ENCODE measurements around the gene ARF3. TPM values are rescaled to one million over a fixed set of nuclear protein-coding genes. Genes with fewer than 3 reads are reported as not detected.
A peak's percentile ranks its signal among the peaks of the same experiment; 100 is the strongest.

ARF3 gene
- total and polyA plus RNA-seq, 9 of the 15 experiments (the other 6 are each of a cell fraction or from before 2014, with no cell fraction given): 5.9 to 170 (median 64.4) TPM

DNA sequence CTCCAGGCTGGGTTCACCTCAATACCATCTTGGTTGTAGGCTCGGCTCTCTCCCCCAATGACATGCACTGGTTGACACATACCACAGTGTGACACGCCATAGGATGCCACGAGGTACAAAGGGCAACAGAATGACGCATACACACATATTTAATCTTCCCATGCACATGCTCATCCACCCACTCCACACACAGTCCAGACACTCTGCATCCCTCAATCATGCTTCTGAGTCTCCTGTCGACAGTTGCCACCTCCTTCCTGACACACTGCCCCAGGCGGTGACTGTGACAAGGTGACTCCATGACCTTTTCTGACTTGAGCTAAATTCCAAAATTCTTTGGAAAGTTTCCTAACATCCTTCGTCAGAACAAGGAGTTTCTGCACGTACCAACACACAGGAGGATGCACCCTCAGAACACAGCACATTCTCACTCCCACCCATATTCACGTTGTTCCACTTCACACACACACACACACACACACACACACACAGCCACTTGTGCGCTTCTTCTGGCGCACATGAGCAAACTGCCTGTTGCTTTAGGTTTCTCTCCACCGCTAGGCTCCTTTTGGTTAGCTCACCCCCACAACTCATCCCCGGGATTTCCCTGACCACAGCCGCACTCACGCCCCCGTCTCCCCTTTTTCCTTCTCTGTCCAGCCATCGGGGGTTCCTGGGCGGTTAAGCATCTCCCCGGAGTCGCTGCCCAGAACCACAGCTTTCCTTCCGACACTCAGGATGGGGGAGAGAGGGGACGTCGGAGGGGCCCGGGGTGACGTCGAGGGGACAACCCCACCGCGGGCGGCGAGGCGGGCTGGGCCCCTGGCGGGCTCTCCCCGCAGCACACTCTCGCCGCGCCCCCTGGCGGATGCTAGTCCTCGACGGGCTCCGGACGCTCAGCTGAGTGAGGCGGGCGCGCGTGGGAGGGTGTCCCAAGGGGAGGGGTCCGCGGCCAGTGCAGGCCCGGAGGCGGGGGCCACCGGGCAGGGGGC is 20.3 kb upstream of the ARF3 start (continued):
- TF ChIP-seq, protein P1, sequence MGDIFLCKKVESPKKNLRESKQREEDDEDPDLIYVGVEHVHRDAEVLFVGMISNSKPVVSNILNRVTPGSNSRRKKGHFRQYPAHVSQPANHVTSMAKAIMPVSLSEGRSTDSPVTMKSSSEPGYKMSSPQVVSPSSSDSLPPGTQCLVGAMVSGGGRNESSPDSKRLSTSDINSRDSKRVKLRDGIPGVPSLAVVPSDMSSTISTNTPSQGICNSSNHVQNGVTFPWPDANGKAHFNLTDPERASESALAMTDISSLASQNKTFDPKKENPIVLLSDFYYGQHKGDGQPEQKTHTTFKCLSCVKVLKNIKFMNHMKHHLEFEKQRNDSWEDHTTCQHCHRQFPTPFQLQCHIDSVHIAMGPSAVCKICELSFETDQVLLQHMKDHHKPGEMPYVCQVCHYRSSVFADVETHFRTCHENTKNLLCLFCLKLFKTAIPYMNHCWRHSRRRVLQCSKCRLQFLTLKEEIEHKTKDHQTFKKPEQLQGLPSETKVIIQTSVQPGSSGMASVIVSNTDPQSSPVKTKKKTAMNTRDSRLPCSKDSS (IDR thresholded peaks at IDR 0.05; ENCODE audit: low read depth, partially characterized antibody): no peak
- TF ChIP-seq EHMT2 (IDR thresholded peaks at IDR 0.05) (no peak), TCFL5 (CRISPR knock-in tag; conservative IDR thresholded peaks at IDR 0.05) (no peak), ETV6 (IDR thresholded peaks at IDR 0.05; ENCODE audit: borderline replicate concordance in 1 of 2, low read depth in 2 of 2, low read length in 1 of 2) (no peak), ETV6 (CRISPR knock-in tag; IDR thresholded peaks at IDR 0.05; ENCODE audit: borderline replicate concordance) (no peak), SMAD4 (CRISPR knock-in tag; conservative IDR thresholded peaks at IDR 0.05) (no peak), PHB (CRISPR knock-in tag; IDR thresholded peaks at IDR 0.05) (no peak), ILF3 (IDR thresholded peaks at IDR 0.05; ENCODE audit: borderline replicate concordance) (no peak), ZSCAN29 (IDR thresholded peaks at IDR 0.05) (no peak), DPF2 (IDR thresholded peaks at IDR 0.05) (0 out of 2 replicates have a peak, but pooled peaks have one; percentile 18), NEUROD1 (IDR thresholded peaks at IDR 0.05; ENCODE audit: borderline replicate concordance, low read depth, low read length, partially characterized antibody) (no peak), MCM3 (IDR thresholded peaks at IDR 0.05) (no peak)
- TF ChIP-seq, protein P2, sequence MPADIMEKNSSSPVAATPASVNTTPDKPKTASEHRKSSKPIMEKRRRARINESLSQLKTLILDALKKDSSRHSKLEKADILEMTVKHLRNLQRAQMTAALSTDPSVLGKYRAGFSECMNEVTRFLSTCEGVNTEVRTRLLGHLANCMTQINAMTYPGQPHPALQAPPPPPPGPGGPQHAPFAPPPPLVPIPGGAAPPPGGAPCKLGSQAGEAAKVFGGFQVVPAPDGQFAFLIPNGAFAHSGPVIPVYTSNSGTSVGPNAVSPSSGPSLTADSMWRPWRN (IDR thresholded peaks at IDR 0.05; ENCODE audit: low read depth): no peak
- TF ChIP-seq, protein P3, sequence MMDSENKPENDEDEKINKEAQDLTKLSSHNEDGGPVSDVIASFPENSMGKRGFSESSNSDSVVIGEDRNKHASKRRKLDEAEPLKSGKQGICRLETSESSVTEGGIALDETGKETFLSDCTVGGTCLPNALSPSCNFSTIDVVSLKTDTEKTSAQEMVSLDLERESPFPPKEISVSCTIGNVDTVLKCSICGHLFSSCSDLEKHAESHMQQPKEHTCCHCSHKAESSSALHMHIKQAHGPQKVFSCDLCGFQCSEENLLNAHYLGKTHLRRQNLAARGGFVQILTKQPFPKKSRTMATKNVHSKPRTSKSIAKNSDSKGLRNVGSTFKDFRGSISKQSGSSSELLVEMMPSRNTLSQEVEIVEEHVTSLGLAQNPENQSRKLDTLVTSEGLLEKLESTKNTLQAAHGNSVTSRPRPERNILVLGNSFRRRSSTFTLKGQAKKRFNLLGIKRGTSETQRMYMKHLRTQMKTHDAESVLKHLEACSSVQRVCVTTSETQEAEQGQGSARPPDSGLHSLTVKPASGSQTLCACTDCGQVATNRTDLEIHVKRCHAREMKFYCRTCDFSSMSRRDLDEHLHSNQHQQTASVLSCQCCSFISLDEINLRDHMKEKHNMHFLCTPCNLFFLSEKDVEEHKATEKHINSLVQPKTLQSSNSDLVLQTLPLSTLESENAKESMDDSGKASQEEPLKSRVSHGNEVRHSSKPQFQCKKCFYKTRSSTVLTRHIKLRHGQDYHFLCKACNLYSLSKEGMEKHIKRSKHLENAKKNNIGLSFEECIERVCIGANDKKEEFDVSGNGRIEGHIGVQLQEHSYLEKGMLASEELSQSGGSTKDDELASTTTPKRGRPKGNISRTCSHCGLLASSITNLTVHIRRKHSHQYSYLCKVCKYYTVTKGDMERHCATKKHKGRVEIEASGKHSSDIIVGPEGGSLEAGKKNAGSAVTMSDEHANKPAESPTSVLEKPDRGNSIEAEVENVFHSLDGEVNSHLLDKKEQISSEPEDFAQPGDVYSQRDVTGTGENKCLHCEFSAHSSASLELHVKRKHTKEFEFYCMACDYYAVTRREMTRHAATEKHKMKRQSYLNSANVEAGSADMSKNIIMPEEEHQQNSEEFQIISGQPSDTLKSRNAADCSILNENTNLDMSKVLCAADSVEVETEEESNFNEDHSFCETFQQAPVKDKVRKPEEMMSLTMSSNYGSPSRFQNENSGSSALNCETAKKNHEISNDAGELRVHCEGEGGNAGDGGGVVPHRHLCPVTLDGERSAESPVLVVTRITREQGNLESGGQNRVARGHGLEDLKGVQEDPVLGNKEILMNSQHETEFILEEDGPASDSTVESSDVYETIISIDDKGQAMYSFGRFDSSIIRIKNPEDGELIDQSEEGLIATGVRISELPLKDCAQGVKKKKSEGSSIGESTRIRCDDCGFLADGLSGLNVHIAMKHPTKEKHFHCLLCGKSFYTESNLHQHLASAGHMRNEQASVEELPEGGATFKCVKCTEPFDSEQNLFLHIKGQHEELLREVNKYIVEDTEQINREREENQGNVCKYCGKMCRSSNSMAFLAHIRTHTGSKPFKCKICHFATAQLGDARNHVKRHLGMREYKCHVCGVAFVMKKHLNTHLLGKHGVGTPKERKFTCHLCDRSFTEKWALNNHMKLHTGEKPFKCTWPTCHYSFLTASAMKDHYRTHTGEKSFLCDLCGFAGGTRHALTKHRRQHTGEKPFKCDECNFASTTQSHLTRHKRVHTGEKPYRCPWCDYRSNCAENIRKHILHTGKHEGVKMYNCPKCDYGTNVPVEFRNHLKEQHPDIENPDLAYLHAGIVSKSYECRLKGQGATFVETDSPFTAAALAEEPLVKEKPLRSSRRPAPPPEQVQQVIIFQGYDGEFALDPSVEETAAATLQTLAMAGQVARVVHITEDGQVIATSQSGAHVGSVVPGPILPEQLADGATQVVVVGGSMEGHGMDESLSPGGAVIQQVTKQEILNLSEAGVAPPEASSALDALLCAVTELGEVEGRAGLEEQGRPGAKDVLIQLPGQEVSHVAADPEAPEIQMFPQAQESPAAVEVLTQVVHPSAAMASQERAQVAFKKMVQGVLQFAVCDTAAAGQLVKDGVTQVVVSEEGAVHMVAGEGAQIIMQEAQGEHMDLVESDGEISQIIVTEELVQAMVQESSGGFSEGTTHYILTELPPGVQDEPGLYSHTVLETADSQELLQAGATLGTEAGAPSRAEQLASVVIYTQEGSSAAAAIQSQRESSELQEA (IDR thresholded peaks at IDR 0.05; ENCODE audit: low read depth): no peak
- TF ChIP-seq, protein P4, sequence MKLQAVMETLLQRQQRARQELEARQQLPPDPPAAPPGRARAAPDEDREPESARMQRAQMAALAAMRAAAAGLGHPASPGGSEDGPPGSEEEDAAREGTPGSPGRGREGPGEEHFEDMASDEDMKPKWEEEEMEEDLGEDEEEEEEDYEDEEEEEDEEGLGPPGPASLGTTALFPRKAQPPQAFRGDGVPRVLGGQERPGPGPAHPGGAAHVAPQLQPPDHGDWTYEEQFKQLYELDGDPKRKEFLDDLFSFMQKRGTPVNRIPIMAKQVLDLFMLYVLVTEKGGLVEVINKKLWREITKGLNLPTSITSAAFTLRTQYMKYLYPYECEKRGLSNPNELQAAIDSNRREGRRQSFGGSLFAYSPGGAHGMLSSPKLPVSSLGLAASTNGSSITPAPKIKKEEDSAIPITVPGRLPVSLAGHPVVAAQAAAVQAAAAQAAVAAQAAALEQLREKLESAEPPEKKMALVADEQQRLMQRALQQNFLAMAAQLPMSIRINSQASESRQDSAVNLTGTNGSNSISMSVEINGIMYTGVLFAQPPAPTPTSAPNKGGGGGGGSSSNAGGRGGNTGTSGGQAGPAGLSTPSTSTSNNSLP (IDR thresholded peaks at IDR 0.05; ENCODE audit: borderline replicate concordance, low read depth, low read length): no peak

All from K562 (cell line).